Measurements from ENCODE around the gene LITAFD. TPM values are rescaled to one million over a fixed set of nuclear protein-coding genes. Genes with fewer than 3 reads are reported as not detected.

The LITAFD gene
- total and polyA plus RNA-seq, 9 of the 15 experiments (the other 6 are each of a cell fraction or from before 2014, with no cell fraction given) = not detected

- TF ChIP-seq, protein P1, sequence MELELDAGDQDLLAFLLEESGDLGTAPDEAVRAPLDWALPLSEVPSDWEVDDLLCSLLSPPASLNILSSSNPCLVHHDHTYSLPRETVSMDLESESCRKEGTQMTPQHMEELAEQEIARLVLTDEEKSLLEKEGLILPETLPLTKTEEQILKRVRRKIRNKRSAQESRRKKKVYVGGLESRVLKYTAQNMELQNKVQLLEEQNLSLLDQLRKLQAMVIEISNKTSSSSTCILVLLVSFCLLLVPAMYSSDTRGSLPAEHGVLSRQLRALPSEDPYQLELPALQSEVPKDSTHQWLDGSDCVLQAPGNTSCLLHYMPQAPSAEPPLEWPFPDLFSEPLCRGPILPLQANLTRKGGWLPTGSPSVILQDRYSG (tag; conservative IDR thresholded peaks at IDR 0.05; ENCODE audit: low read depth) = no peak
- TF ChIP-seq, protein P2, sequence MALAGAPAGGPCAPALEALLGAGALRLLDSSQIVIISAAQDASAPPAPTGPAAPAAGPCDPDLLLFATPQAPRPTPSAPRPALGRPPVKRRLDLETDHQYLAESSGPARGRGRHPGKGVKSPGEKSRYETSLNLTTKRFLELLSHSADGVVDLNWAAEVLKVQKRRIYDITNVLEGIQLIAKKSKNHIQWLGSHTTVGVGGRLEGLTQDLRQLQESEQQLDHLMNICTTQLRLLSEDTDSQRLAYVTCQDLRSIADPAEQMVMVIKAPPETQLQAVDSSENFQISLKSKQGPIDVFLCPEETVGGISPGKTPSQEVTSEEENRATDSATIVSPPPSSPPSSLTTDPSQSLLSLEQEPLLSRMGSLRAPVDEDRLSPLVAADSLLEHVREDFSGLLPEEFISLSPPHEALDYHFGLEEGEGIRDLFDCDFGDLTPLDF (CRISPR knock-in tag; IDR thresholded peaks at IDR 0.05) = no peak
- TF ChIP-seq ZZZ3 (IDR thresholded peaks at IDR 0.05) = no peak
- TF ChIP-seq XRCC3 (IDR thresholded peaks at IDR 0.05) = no peak
Measured at GRCh38 chr16:8893426-8893825, 11.3 kb downstream of the LITAFD start (continued).

GRCh38 chr16:8893976-8894690 lies 12.0 kb downstream of the LITAFD start:
- no peak overlapping the region for H2AFZ ChIP-seq (ENCODE audit: low read depth, low read length)
- H3K79me2 ChIP-seq (ENCODE audit: control insufficient read depth, insufficient read depth, low read length) = no peaks in the 10 kb centered on the region
- H3K27ac ChIP-seq (ENCODE audit: extremely low read depth, low read depth, low read length) = no peak overlapping the region
- intact Hi-C loops (cut with micrococcal nuclease) = no loop called here
- H3K9me3 ChIP-seq (replicated peaks; ENCODE audit: control insufficient read depth, insufficient read depth, low read depth, low read length) = no peaks in the 10 kb centered on the region
- no peak overlapping the region for H3K4me3 ChIP-seq
- H3K4me2 ChIP-seq (ENCODE audit: insufficient read depth, low read length) = no peak overlapping the region
- no peak for DNase-seq (ENCODE audit: extremely low read depth in 1 of 4, low spot score in 3 of 4)
- no peaks in the 10 kb centered on the region for H3K27me3 ChIP-seq (ENCODE audit: control insufficient read depth in 2 of 2, insufficient read depth in 2 of 2, low read length in 2 of 2)
- peaks cover 96% of the 10 kb centered on the region for H3K36me3 ChIP-seq (ENCODE audit: control insufficient read depth, insufficient read depth, low read length)
- BruUV-seq (replicated peaks) = no TSS peak
- POLR2A ChIA-PET = interaction anchor here (0.6 kb wide), 1 partner anchor 15 kb away, joined by 5 read pairs; no protein-coding TSS in a partner anchor
- WGBS (ENCODE audit: insufficient coverage, low coverage, missing lambda C conversion rate) = 87% methylated on average over 13 of the region's 14 CpGs
- no peak for FAIRE-seq
- peaks cover 0 to 12% of the 10 kb centered on the region in 2 experiments; a peak in 3 of 5 replicates for H3K4me1 ChIP-seq (replicated peaks in 1 of 2; ENCODE audit: control insufficient read depth in 2 of 2, insufficient read depth in 2 of 2, low read length in 2 of 2)
- peaks cover 10% of the 10 kb centered on the region; the same call in 1 of the 2 replicates for H4K20me1 ChIP-seq (replicated peaks; ENCODE audit: control insufficient read depth, insufficient read depth, low read length)
- CTCF ChIA-PET (ENCODE audit: low intra/inter-chr PET ratio) = no interaction called here
- no peak for ATAC-seq
- H3K9ac ChIP-seq (ENCODE audit: insufficient read depth in 1 of 2, low read depth in 2 of 2, low read length in 2 of 2) = no peak overlapping the region; a peak in 1 of 4 replicates
- 0 out of 2 replicates have a peak, but pooled peaks have one; percentile 16 for TF ChIP-seq POLR2G (IDR thresholded peaks at IDR 0.05; ENCODE audit: low read depth, low read length)
- no peak for TF ChIP-seq ZC3H11A (IDR thresholded peaks at IDR 0.05; ENCODE audit: low read depth, low read length)
- peaks cover 4% of the 10 kb centered on the region for H3K9me1 ChIP-seq (ENCODE audit: control insufficient read depth, insufficient read depth, low read length)
- in situ Hi-C loops (cut with MboI) = no loop called here
